H1 (cell line): Measurements from ENCODE around the gene PTGDS. TPM values are rescaled to one million over a fixed set of nuclear protein-coding genes. Genes with fewer than 3 reads are reported as not detected.

Experiments used
- CHD2 ChIP-seq: IDR thresholded peaks from 2 replicates; pipeline ENCODE4 v1.6.1; 2012; ENCODE audit warnings: low read length, improper control_type of control experiment
- GABPA ChIP-seq: IDR thresholded peaks from 2 replicates; pipeline ENCODE4 v1.6.1; 2011; ENCODE audit warnings: mild to moderate bottlenecking, low read length, moderate library complexity, borderline replicate concordance; ENCODE audit not compliant: insufficient read depth
- RFX5 ChIP-seq: IDR thresholded peaks from 2 replicates; pipeline ENCODE4 v1.6.1; 2011; ENCODE audit warnings: low read depth, low read length, improper control_type of control experiment, borderline replicate concordance
- polyA plus RNA-seq, 7 experiments: library from polyadenylated mRNA; depleted of rRNA in 3 of 7; stranded (reverse) in 5 of 7; unstranded in 2 of 7; fragments of >200 nt in 5 of 7; fragments of 200-250 nt in 2 of 7; gene quantifications; 1 replicate in 5 of 7; 2 replicates in 1 of 7; 4 replicates in 1 of 7; pipeline versions ENCODE4 v1.2.1 to v1.2.3, GENCODE V29; 2011 to 2013; ENCODE audit warnings: missing spikeins in 2 of 7, mixed read lengths in 2 of 7
- total RNA-seq: library from RNA; stranded (reverse); fragmentation: NEBNext Ultra II Directional; extraction: Animal tissue kit (Norgen Biotek cat#: 25700); gene quantifications from 2 replicates; pipeline ENCODE4 v1.2.1, GENCODE V29; 2021

The PTGDS gene
- total and polyA plus RNA-seq, 2 of the 8 experiments (the other 6 are each of a cell fraction or from before 2014, with no cell fraction given): 1.7 to 2.3 TPM

- TF ChIP-seq RFX5: no peak
- no peak for TF ChIP-seq CHD2
- TF ChIP-seq GABPA: no peak
These were observed 30.0 kb upstream of the PTGDS start (continued) for GRCh38 chr9:136947028-136947891.
